SK-N-SH (cell line): Measurements from ENCODE around the gene GDF9. TPM values are rescaled to one million over a fixed set of nuclear protein-coding genes. Genes with fewer than 3 reads are reported as not detected.

Experiments used
- CTCF ChIA-PET: fragments of 300-600, 350-600 bp; formaldehyde crosslinking; extraction: SDS; loops from one replicate; lab custom pipeline; 2021; lab: Yijun Ruan, JAX
- POLR2A ChIA-PET: fragments of 350-600 bp; sonication (Branson Sonifier 250); formaldehyde crosslinking; extraction: SDS; loops from one replicate; lab custom pipeline; 2020; ENCODE audit warnings: antibody characterized with exemption, inconsistent platforms; lab: Yijun Ruan, JAX
- DNase-seq: peaks from one replicate; pipeline ENCODE4 v3.0.0; 2012
- H2AFZ ChIP-seq: fragments of 200-600 bp; sonication (generic); 2 replicates; pipeline ENCODE4 v1.8.1; 2016; ENCODE audit warnings: antibody characterized with exemption, mild to moderate bottlenecking, low read depth
- H3F3A ChIP-seq: fragments of 200-600 bp; sonication (generic); replicated peaks from 2 replicates; pipeline ENCODE3; 2016; ENCODE audit warnings: antibody characterized with exemption, mild to moderate bottlenecking; ENCODE audit not compliant: insufficient read depth
- H3K27ac ChIP-seq, 2 experiments: fragments of 200-500 bp in 1 of 2; fragments of 200-600 bp in 1 of 2; sonication (Bioruptor generic) in 1 of 2; sonication (generic), shearing (Covaris generic) in 1 of 2; 2 replicates each; pipeline versions ENCODE4 v1.5.1 to v1.6.1; 2014 to 2016; ENCODE audit warnings: low read depth in 2 of 2, inconsistent platforms in 1 of 2, low read length in 1 of 2, mild to moderate bottlenecking in 1 of 2, mixed read lengths in 1 of 2
- H3K27me3 ChIP-seq: fragments of 200-600 bp; sonication (generic), shearing (Covaris generic); 2 replicates; pipeline ENCODE4 v1.6.1; 2016; ENCODE audit warnings: mixed run types; ENCODE audit not compliant: insufficient read depth
- H3K36me3 ChIP-seq, 2 experiments: fragments of 200-500 bp in 1 of 2; fragments of 200-600 bp in 1 of 2; sonication (Bioruptor generic) in 1 of 2; sonication (generic) in 1 of 2; replicated peaks in 1 of 2; 2 replicates each; pipeline versions ENCODE3 to v1.5.1; 2014 to 2016; ENCODE audit warnings: low read length in 1 of 2, mild to moderate bottlenecking in 1 of 2; ENCODE audit not compliant: insufficient read depth in 2 of 2, control insufficient read depth in 1 of 2
- H3K4me1 ChIP-seq, 2 experiments: fragments of 200-500 bp in 1 of 2; fragments of 200-600 bp in 1 of 2; sonication (Bioruptor generic) in 1 of 2; sonication (generic), shearing (Covaris generic) in 1 of 2; 2 replicates each; pipeline versions ENCODE4 v1.5.1 to v1.6.1; 2014 to 2016; ENCODE audit warnings: low read depth in 1 of 2, low read length in 1 of 2, mixed run types in 1 of 2; ENCODE audit not compliant: insufficient read depth in 2 of 2, control insufficient read depth in 1 of 2
- H3K4me2 ChIP-seq: fragments of 200-600 bp; sonication (generic), shearing (Covaris generic); 2 replicates; pipeline ENCODE4 v1.6.1; 2017; ENCODE audit warnings: mixed run types
- H3K4me3 ChIP-seq, 2 experiments: fragments of 200-500 bp in 1 of 2; fragments of 200-600 bp in 1 of 2; sonication (Bioruptor generic) in 1 of 2; sonication (generic), shearing (Covaris generic) in 1 of 2; 2 replicates each; pipeline versions ENCODE4 v1.5.1 to v1.8.1; 2014 to 2016; ENCODE audit warnings: low read depth in 2 of 2, inconsistent platforms in 1 of 2, low read length in 1 of 2, mild to moderate bottlenecking in 1 of 2, mixed read lengths in 1 of 2, moderate library complexity in 1 of 2
- H3K79me2 ChIP-seq: fragments of 200-600 bp; sonication (generic); 2 replicates; pipeline ENCODE4 v1.8.1; 2017; ENCODE audit warnings: mild to moderate bottlenecking; ENCODE audit not compliant: insufficient read depth
- H3K9ac ChIP-seq: fragments of 200-600 bp; sonication (generic); 2 replicates; pipeline ENCODE4 v1.6.1; 2017; ENCODE audit warnings: mixed run types
- H3K9me2 ChIP-seq: fragments of 200-600 bp; sonication (generic); 2 replicates; pipeline ENCODE4 v1.6.1; 2017; ENCODE audit warnings: mixed run types
- H3K9me3 ChIP-seq: fragments of 200-600 bp; sonication (generic); 2 replicates; pipeline ENCODE4 v1.6.1; 2017; ENCODE audit warnings: mixed run types, mild to moderate bottlenecking, moderate library complexity
- H4K20me1 ChIP-seq: fragments of 200-600 bp; sonication (generic); 2 replicates; pipeline ENCODE4 v1.6.1; 2017; ENCODE audit warnings: mild to moderate bottlenecking, mixed run types; ENCODE audit not compliant: insufficient read depth
- CHD2 ChIP-seq: fragments of 150-350 bp; IDR thresholded peaks from 2 replicates; pipeline ENCODE4 v1.6.1; 2018; ENCODE audit warnings: low read length; ENCODE audit not compliant: partially characterized antibody
- EZH2phosphoT487 ChIP-seq: fragments of 200-600 bp; sonication (generic); IDR thresholded peaks from 2 replicates; pipeline ENCODE4 v1.6.1; 2017; ENCODE audit warnings: low read depth, mixed run types, mild to moderate bottlenecking, antibody characterized with exemption, moderate library complexity, borderline replicate concordance
- GATA2 ChIP-seq: sonication (generic); formaldehyde crosslinking; IDR thresholded peaks from 2 replicates; pipeline ENCODE4 v1.5.0; 2020; ENCODE audit warnings: mild to moderate bottlenecking, missing genetic modification reagents
- NFIC ChIP-seq: IDR thresholded peaks from 2 replicates; pipeline ENCODE4 v1.4.0; 2012; ENCODE audit warnings: borderline replicate concordance
- POLR2AphosphoS5 ChIP-seq: IDR thresholded peaks from 2 replicates; pipeline ENCODE4 v1.6.1; 2012; ENCODE audit warnings: low read depth, low read length
- TCF12 ChIP-seq: IDR thresholded peaks from 2 replicates; pipeline ENCODE4 v1.4.0; 2012
- WGBS: methylation state at CpG from one replicate; pipeline ENCODE4 v1.1.6; 2017; ENCODE audit warnings: low lambda C conversion rate; 5-methylcytosine and 5-hydroxymethylcytosine counted together
- polyA plus RNA-seq, 3 experiments: library from polyadenylated mRNA; depleted of rRNA; stranded (reverse); fragments of >200 nt; gene quantifications; 2 replicates each; pipeline ENCODE4 v1.2.3, GENCODE V29; 2012
- TF ChIP-seq, protein P1 (sequence below): fragments of 200-600 bp; sonication (generic); IDR thresholded peaks from 2 replicates; pipeline ENCODE4 v1.6.1; 2017; ENCODE audit warnings: antibody characterized with exemption, mild to moderate bottlenecking, moderate library complexity
- TF ChIP-seq, protein P2 (sequence below): IDR thresholded peaks from 2 replicates; pipeline ENCODE4 v1.4.0; 2012; ENCODE audit warnings: low read depth, borderline replicate concordance

GDF9 gene
- polyA plus RNA-seq, 1 of the 3 experiments (the other 2 are of a cell fraction) = 0.82 TPM

DNA sequence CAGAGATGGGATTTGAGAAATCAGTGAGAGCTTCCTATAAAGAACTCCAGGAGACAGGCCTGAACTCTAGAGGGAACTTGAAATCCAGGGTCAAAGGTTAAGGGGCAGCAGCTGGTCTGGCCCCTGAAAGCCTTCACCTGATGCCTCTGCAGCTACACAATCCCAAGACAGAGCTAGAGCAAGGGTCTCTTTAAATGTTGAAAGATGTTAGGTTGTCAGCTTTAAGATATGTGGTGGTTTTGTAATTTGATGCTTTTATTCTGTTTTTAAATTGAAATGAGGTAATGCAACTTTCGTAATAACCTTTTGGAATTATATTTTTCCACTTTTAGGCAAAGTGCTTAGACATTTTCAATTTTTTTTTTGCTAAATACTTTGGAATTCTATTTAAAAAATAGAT lies 50.8 kb downstream of the GDF9 start:
- DNase-seq = no peak
- WGBS = 64% methylated on average over 1 of the region's 1 CpG
- H3K4me2 ChIP-seq = no peak overlapping the region

DNA sequence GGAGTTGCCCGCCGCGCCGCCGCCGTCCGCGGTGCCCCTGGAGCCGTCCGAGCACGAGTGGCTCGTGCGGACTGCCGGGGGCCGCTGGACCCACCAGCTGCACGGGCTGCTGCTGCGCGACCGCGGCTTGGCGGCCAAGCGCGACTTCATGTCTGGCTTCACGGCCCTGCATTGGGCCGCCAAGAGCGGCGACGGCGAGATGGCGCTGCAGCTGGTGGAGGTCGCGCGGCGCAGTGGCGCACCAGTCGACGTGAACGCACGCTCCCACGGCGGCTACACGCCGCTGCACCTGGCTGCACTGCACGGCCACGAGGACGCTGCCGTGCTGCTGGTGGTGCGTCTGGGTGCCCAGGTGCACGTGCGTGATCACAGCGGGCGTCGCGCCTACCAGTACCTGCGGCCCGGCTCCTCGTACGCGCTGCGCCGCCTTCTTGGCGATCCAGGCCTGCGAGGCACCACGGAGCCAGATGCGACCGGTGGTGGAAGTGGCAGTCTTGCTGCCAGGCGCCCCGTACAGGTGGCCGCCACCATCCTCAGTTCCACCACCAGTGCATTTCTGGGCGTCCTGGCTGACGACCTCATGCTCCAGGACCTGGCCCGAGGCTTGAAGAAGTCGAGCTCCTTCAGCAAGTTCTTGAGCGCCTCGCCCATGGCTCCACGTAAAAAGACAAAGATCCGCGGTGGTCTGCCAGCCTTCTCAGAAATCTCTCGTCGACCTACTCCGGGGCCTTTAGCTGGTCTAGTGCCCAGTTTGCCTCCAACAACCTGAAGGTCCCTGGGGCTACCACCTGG lies 51.6 kb downstream of the GDF9 start:
- H3K79me2 ChIP-seq = no peaks in the 10 kb centered on the region
- H3K9me2 ChIP-seq = no peaks in the 10 kb centered on the region
- TF ChIP-seq, protein P1, sequence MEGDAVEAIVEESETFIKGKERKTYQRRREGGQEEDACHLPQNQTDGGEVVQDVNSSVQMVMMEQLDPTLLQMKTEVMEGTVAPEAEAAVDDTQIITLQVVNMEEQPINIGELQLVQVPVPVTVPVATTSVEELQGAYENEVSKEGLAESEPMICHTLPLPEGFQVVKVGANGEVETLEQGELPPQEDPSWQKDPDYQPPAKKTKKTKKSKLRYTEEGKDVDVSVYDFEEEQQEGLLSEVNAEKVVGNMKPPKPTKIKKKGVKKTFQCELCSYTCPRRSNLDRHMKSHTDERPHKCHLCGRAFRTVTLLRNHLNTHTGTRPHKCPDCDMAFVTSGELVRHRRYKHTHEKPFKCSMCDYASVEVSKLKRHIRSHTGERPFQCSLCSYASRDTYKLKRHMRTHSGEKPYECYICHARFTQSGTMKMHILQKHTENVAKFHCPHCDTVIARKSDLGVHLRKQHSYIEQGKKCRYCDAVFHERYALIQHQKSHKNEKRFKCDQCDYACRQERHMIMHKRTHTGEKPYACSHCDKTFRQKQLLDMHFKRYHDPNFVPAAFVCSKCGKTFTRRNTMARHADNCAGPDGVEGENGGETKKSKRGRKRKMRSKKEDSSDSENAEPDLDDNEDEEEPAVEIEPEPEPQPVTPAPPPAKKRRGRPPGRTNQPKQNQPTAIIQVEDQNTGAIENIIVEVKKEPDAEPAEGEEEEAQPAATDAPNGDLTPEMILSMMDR = no peak
- no peak for TF ChIP-seq TCF12
- TF ChIP-seq, protein P2, sequence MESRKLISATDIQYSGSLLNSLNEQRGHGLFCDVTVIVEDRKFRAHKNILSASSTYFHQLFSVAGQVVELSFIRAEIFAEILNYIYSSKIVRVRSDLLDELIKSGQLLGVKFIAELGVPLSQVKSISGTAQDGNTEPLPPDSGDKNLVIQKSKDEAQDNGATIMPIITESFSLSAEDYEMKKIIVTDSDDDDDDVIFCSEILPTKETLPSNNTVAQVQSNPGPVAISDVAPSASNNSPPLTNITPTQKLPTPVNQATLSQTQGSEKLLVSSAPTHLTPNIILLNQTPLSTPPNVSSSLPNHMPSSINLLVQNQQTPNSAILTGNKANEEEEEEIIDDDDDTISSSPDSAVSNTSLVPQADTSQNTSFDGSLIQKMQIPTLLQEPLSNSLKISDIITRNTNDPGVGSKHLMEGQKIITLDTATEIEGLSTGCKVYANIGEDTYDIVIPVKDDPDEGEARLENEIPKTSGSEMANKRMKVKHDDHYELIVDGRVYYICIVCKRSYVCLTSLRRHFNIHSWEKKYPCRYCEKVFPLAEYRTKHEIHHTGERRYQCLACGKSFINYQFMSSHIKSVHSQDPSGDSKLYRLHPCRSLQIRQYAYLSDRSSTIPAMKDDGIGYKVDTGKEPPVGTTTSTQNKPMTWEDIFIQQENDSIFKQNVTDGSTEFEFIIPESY = no peak
- no peak for TF ChIP-seq GATA2
- no peak for TF ChIP-seq POLR2AphosphoS5
- no peak for TF ChIP-seq NFIC
- no peak for TF ChIP-seq CHD2
- no peaks in the 10 kb centered on the region for H4K20me1 ChIP-seq
- no peaks in the 10 kb centered on the region; a peak in 2 of 4 replicates for H3K4me1 ChIP-seq
- H3K4me2 ChIP-seq = no peak overlapping the region
- ChIA-PET CTCF (interaction anchor here (0.8 to 3.0 kb wide), 9 partner anchors 10 to 428 kb away, joined by 3 to 28 read pairs (median 5); partner anchors contain the start of genes CCNI2 and SHROOM1), POLR2A (interaction anchor here (0.6 kb wide), 1 partner anchor 59 kb away, joined by 3 read pairs; no protein-coding TSS in a partner anchor)
- H3K27me3 ChIP-seq = no peaks in the 10 kb centered on the region
- no peaks in the 10 kb centered on the region for H3K36me3 ChIP-seq
- H3K27ac ChIP-seq = no peak overlapping the region
- no peak overlapping the region for H3K9ac ChIP-seq
- H3K9me3 ChIP-seq = no peaks in the 10 kb centered on the region
- WGBS = 96% methylated on average over 24 of the region's 81 CpGs
- no peak overlapping the region for H2AFZ ChIP-seq
- DNase-seq = no peak
- no peak overlapping the region for H3K4me3 ChIP-seq
- peaks cover 20% of the 10 kb centered on the region for H3F3A ChIP-seq

More for the DNA sequence above, 50.8 kb downstream of the GDF9 start:
- CTCF ChIA-PET = interaction anchor here (0.8 to 3.0 kb wide), 5 partner anchors 9 to 288 kb away, joined by 3 to 28 read pairs (median 6); partner anchors contain the start of genes CCNI2 and SHROOM1
- H3K27me3 ChIP-seq = no peaks in the 10 kb centered on the region
- H3K4me3 ChIP-seq = no peak overlapping the region
- H3K27ac ChIP-seq = no peak overlapping the region
- no peaks in the 10 kb centered on the region for H3K36me3 ChIP-seq
- peaks cover 20% of the 10 kb centered on the region for H3F3A ChIP-seq
- no peaks in the 10 kb centered on the region for H4K20me1 ChIP-seq
- TF ChIP-seq NFIC (no peak), EZH2phosphoT487 (no peak)
- no peaks in the 10 kb centered on the region for H3K79me2 ChIP-seq
- no peak overlapping the region for H3K9ac ChIP-seq
- peaks cover 0 to 2% of the 10 kb centered on the region in 2 experiments; a peak in 2 of 4 replicates for H3K4me1 ChIP-seq
- no peaks in the 10 kb centered on the region for H3K9me3 ChIP-seq
- H3K9me2 ChIP-seq = no peaks in the 10 kb centered on the region
- no peak overlapping the region for H2AFZ ChIP-seq
- POLR2A ChIA-PET = interaction anchor here (0.6 kb wide), 1 partner anchor 60 kb away, joined by 3 read pairs; no protein-coding TSS in a partner anchor
